H9 (cell line): ENCODE measurements around the gene BTD. TPM values are rescaled to one million over a fixed set of nuclear protein-coding genes. Genes with fewer than 3 reads are reported as not detected.

Experiments used
- DNase-seq: peaks from one replicate; pipeline ENCODE4 v3.0.0-alpha.2; 2017
- H2AFZ ChIP-seq: one replicate; pipeline ENCODE4 v1.6.1; 2013; ENCODE audit warnings: mild to moderate bottlenecking, low read length, control low read depth, moderate library complexity
- H2AK5ac ChIP-seq: 2 replicates; pipeline ENCODE4 v1.6.1; 2013; ENCODE audit warnings: low read length, control low read depth, mixed read lengths; ENCODE audit not compliant: insufficient read length
- H2BK120ac ChIP-seq: one replicate; pipeline ENCODE4 v1.6.1; 2013; ENCODE audit warnings: low read depth, mild to moderate bottlenecking, low read length, control low read depth, inconsistent platforms; ENCODE audit not compliant: poor library complexity, severe bottlenecking
- H2BK12ac ChIP-seq: 2 replicates; pipeline ENCODE4 v1.6.1; 2013; ENCODE audit warnings: low read length, control low read depth, mixed read lengths, low read depth; ENCODE audit not compliant: insufficient read length
- H2BK15ac ChIP-seq: 2 replicates; pipeline ENCODE4 v1.6.1; 2013; ENCODE audit warnings: low read depth, low read length, control low read depth
- H2BK20ac ChIP-seq: one replicate; pipeline ENCODE4 v1.6.1; 2013; ENCODE audit warnings: low read depth, mild to moderate bottlenecking, low read length, control low read depth, inconsistent platforms; ENCODE audit not compliant: poor library complexity, severe bottlenecking
- H2BK5ac ChIP-seq: 2 replicates; pipeline ENCODE4 v1.6.1; 2013; ENCODE audit warnings: low read length, control low read depth, mixed read lengths; ENCODE audit not compliant: insufficient read length
- H3K14ac ChIP-seq: 2 replicates; pipeline ENCODE4 v1.6.1; 2013; ENCODE audit warnings: low read length, control low read depth; ENCODE audit not compliant: insufficient read depth
- H3K18ac ChIP-seq: 2 replicates; pipeline ENCODE4 v1.6.1; 2013; ENCODE audit warnings: low read depth, mild to moderate bottlenecking, mixed read lengths, low read length, control low read depth; ENCODE audit not compliant: insufficient read length
- H3K23ac ChIP-seq: 2 replicates; pipeline ENCODE4 v1.6.1; 2013; ENCODE audit warnings: low read length, control low read depth, mixed read lengths, low read depth; ENCODE audit not compliant: insufficient read length
- H3K23me2 ChIP-seq: 2 replicates; pipeline ENCODE4 v1.6.1; 2013; ENCODE audit warnings: low read depth, mild to moderate bottlenecking, mixed read lengths, low read length, control low read depth; ENCODE audit not compliant: insufficient read length, poor library complexity, severe bottlenecking
- H3K27ac ChIP-seq: 2 replicates; pipeline ENCODE4 v1.5.1; 2013; ENCODE audit warnings: low read length, control low read depth, mixed read lengths, low read depth; ENCODE audit not compliant: insufficient read length
- H3K27me3 ChIP-seq: 2 replicates; pipeline ENCODE4 v1.6.1; 2013; ENCODE audit warnings: low read length, control low read depth, inconsistent platforms; ENCODE audit not compliant: insufficient read depth
- H3K4ac ChIP-seq: 2 replicates; pipeline ENCODE4 v1.6.1; 2013; ENCODE audit warnings: low read depth, mild to moderate bottlenecking, control low read depth, inconsistent platforms, low read length, moderate library complexity
- H3K4me1 ChIP-seq: 2 replicates; pipeline ENCODE4 v1.6.1; 2013; ENCODE audit warnings: low read length, control low read depth, inconsistent platforms; ENCODE audit not compliant: insufficient read depth
- H3K4me2 ChIP-seq: 2 replicates; pipeline ENCODE4 v1.6.1; 2013; ENCODE audit warnings: low read length, control low read depth, mixed read lengths; ENCODE audit not compliant: insufficient read length, insufficient read depth
- H3K56ac ChIP-seq: 2 replicates; pipeline ENCODE4 v1.6.1; 2013; ENCODE audit warnings: low read depth, mild to moderate bottlenecking, mixed read lengths, low read length, control low read depth; ENCODE audit not compliant: insufficient read length
- H3K79me1 ChIP-seq: 2 replicates; pipeline ENCODE4 v1.6.1; 2013; ENCODE audit warnings: low read depth, mild to moderate bottlenecking, moderate library complexity, low read length, control low read depth, inconsistent platforms; ENCODE audit not compliant: insufficient read depth, poor library complexity, severe bottlenecking
- H3K79me2 ChIP-seq: 2 replicates; pipeline ENCODE4 v1.6.1; 2013; ENCODE audit warnings: low read length, control low read depth, inconsistent platforms; ENCODE audit not compliant: insufficient read depth
- H3K9ac ChIP-seq: 2 replicates; pipeline ENCODE4 v1.6.1; 2013; ENCODE audit warnings: low read length, control low read depth, mixed read lengths; ENCODE audit not compliant: insufficient read length; ENCODE audit errors: extremely low read depth
- H3K9me3 ChIP-seq: one replicate; pipeline ENCODE4 v1.6.1; 2013; ENCODE audit warnings: low read depth, low read length, inconsistent platforms; ENCODE audit not compliant: control insufficient read depth
- H3T11ph ChIP-seq: one replicate; pipeline ENCODE4 v1.6.1; 2013; ENCODE audit warnings: mild to moderate bottlenecking, low read length, control low read depth, inconsistent platforms
- H4K20me1 ChIP-seq: one replicate; pipeline ENCODE4 v1.6.1; 2013; ENCODE audit not compliant: control insufficient read depth, insufficient read length, insufficient read depth
- H4K5ac ChIP-seq: 2 replicates; pipeline ENCODE4 v1.6.1; 2013; ENCODE audit warnings: low read depth, mild to moderate bottlenecking, mixed read lengths, low read length, control low read depth; ENCODE audit not compliant: insufficient read length
- H4K8ac ChIP-seq: replicated peaks from 2 replicates; pipeline ENCODE4 v1.6.1; 2013; ENCODE audit warnings: low read length, control low read depth, mixed read lengths, low read depth; ENCODE audit not compliant: insufficient read length
- H4K91ac ChIP-seq: 2 replicates; pipeline ENCODE4 v1.6.1; 2013; ENCODE audit warnings: low read depth, mild to moderate bottlenecking, moderate library complexity, mixed read lengths, low read length, control low read depth; ENCODE audit not compliant: insufficient read length
- H3K27ac Mint-ChIP-seq, 3 experiments: 2 replicates in 2 of 3; 3 replicates in 1 of 3; pipeline ENCODE4 v1.8.0; 2020 to 2021; ENCODE audit warnings: mixed read lengths in 3 of 3, mild to moderate bottlenecking in 1 of 3, moderate library complexity in 1 of 3
- H3K27me3 Mint-ChIP-seq: 2 replicates; pipeline ENCODE4 v1.8.0; 2021; ENCODE audit warnings: low read depth, mild to moderate bottlenecking, moderate library complexity, mixed read lengths
- H3K36me3 Mint-ChIP-seq, 3 experiments: 2 replicates in 2 of 3; 3 replicates in 1 of 3; pipeline ENCODE4 v1.8.0; 2020 to 2021; ENCODE audit warnings: low read depth in 3 of 3, mixed read lengths in 3 of 3; ENCODE audit not compliant: insufficient read depth in 1 of 3
- H3K4me1 Mint-ChIP-seq, 2 experiments: 2 replicates each; pipeline ENCODE4 v1.8.0; 2020; ENCODE audit warnings: mixed read lengths in 2 of 2
- H3K4me3 Mint-ChIP-seq, 2 experiments: 2 replicates in 1 of 2; 3 replicates in 1 of 2; pipeline ENCODE4 v1.8.0; 2020 to 2021; ENCODE audit warnings: mild to moderate bottlenecking in 2 of 2, mixed read lengths in 2 of 2, moderate library complexity in 1 of 2
- H3K9me3 Mint-ChIP-seq, 2 experiments: 2 replicates in 1 of 2; 3 replicates in 1 of 2; pipeline ENCODE4 v1.8.0; 2020; ENCODE audit warnings: mild to moderate bottlenecking in 2 of 2, mixed read lengths in 2 of 2, moderate library complexity in 1 of 2
- WGBS: extraction: QIAGEN DNeasy Blood & Tissue Kit; methylation state at CpG from one replicate; pipeline ENCODE4 v1.1.7; 2013; ENCODE audit warnings: missing lambda C conversion rate, low lambda C conversion rate, mixed read lengths; ENCODE audit not compliant: insufficient read length; ENCODE audit errors: extremely low coverage; 5-methylcytosine and 5-hydroxymethylcytosine counted together
- long read RNA-seq: library from polyadenylated mRNA; unstranded; transcript quantifications from one replicate; pipeline ENCODE4 v2.0.0, GENCODE V29; 2020
- total RNA-seq: library from RNA; stranded (reverse); gene quantifications from 2 replicates; pipeline ENCODE4 v1.2.1, GENCODE V29; 2021
- TF ChIP-seq, protein P1 (sequence below): fragments of 200-600 bp; sonication (generic); conservative IDR thresholded peaks from 3 replicates; pipeline ENCODE4 v1.8.0; 2021; ENCODE audit warnings: antibody characterized with exemption, mild to moderate bottlenecking

BTD gene, protein sequence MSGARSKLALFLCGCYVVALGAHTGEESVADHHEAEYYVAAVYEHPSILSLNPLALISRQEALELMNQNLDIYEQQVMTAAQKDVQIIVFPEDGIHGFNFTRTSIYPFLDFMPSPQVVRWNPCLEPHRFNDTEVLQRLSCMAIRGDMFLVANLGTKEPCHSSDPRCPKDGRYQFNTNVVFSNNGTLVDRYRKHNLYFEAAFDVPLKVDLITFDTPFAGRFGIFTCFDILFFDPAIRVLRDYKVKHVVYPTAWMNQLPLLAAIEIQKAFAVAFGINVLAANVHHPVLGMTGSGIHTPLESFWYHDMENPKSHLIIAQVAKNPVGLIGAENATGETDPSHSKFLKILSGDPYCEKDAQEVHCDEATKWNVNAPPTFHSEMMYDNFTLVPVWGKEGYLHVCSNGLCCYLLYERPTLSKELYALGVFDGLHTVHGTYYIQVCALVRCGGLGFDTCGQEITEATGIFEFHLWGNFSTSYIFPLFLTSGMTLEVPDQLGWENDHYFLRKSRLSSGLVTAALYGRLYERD
- 21.5 and 23.3 TPM in 2 replicates for total RNA-seq
- long read RNA-seq, full-length matches to known transcripts: 86 of 104 reads
- long read RNA-seq, partial matches to known transcripts: 7 of 104 reads
- long read RNA-seq, other reads (novel, unspliced or antisense): 11 of 104 reads

DNA sequence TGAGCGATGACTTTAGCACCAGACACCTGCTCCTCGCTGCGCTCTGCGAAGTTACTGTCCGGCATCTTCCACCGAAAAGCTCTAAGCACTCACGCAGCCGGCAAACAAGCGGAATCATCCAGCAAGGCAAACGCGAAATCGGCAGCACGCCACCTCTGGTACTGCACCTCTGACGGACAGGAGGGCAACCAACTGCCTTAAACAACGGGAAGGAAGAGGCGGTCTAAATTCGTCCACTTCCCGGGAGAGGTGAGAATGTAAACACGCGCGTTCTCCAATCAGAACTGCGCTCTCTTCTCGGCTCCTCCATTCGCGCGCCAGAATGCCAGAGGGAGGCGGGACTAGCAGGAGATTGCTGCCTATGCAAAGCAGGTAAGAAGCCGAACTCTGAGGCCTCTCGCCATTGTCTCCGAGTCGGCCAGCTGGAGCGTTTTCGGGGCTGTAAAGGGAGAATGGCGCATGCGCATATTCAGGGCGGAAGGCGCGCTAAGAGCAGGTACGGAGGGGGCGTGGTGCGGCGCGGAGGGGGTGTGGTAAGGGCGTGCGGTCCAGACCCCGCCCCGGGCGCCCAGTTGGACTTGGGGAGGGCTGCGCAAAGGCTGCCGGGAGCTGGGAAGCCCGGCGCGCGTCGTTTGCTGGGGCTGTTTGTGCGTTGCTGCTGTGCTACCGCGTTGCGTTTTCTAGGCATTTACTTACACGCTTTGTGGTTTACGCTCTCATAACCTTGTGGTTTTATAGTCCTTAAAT is at the start of gene BTD, which contains the start of gene HACL1:
TSS of gene BTD (plus strand) at position 347 of the 747 bp plus-strand sequence. CDS start 33,695 bp downstream, outside the sequence.
TSS of gene HACL1 (minus strand) at position 171 of the 747 bp plus-strand sequence. CDS start at position 65, 106 bp downstream.
- peak within 1 kb of the TSS; percentile 73 for H4K5ac ChIP-seq
- no peak within 1 kb of the TSS for H3T11ph ChIP-seq
- H2AK5ac ChIP-seq: no peak within 1 kb of the TSS
- no peak within 1 kb of the TSS for H3K23ac ChIP-seq
- no peak within 1 kb of the TSS for H3K4ac ChIP-seq
- peak within 1 kb of the TSS; percentile 98 to 100 (median 99) for H3K27ac Mint-ChIP-seq
- no peaks in the 10 kb centered on the region for H3K9me3 ChIP-seq
- peaks cover 22 to 23% of the 10 kb centered on the region in 2 experiments for H3K9me3 Mint-ChIP-seq
- peak within 1 kb of the TSS; percentile 96 for H3K9ac ChIP-seq
- peaks cover 2% of the 10 kb centered on the region; the same call in 1 of the 2 replicates for H3K4me1 ChIP-seq
- no peaks in the 10 kb centered on the region for H3K27me3 Mint-ChIP-seq
- H4K8ac ChIP-seq: peak within 1 kb of the TSS; percentile 61
- peak within 1 kb of the TSS; percentile 87 for H3K18ac ChIP-seq
- H3K27ac ChIP-seq: peak within 1 kb of the TSS; percentile 83
- peaks cover 7% of the 10 kb centered on the region for H3K23me2 ChIP-seq
- H2BK20ac ChIP-seq: no peak within 1 kb of the TSS
- H2BK12ac ChIP-seq: no peak within 1 kb of the TSS
- H3K14ac ChIP-seq: peak within 1 kb of the TSS; percentile 78; the same call in 1 of the 2 replicates
- H2BK5ac ChIP-seq: peak within 1 kb of the TSS; percentile 47
- H4K91ac ChIP-seq: no peak within 1 kb of the TSS
- H3K79me1 ChIP-seq: peaks cover 3% of the 10 kb centered on the region
- no peak within 1 kb of the TSS for H2BK120ac ChIP-seq
- H2BK15ac ChIP-seq: no peak within 1 kb of the TSS
- WGBS: no CpG with 5 or more reads among the region's 61 CpGs
- H3K36me3 Mint-ChIP-seq: peaks cover 43 to 65% (median 61%) of the 10 kb centered on the region in 3 experiments
- H3K4me1 Mint-ChIP-seq: peaks cover 11 to 16% of the 10 kb centered on the region in 2 experiments
- H3K56ac ChIP-seq: no peak within 1 kb of the TSS
- DNase-seq: peak; percentile 99
- peak within 1 kb of the TSS; percentile 100 for H3K4me2 ChIP-seq
- TF ChIP-seq, protein P1, sequence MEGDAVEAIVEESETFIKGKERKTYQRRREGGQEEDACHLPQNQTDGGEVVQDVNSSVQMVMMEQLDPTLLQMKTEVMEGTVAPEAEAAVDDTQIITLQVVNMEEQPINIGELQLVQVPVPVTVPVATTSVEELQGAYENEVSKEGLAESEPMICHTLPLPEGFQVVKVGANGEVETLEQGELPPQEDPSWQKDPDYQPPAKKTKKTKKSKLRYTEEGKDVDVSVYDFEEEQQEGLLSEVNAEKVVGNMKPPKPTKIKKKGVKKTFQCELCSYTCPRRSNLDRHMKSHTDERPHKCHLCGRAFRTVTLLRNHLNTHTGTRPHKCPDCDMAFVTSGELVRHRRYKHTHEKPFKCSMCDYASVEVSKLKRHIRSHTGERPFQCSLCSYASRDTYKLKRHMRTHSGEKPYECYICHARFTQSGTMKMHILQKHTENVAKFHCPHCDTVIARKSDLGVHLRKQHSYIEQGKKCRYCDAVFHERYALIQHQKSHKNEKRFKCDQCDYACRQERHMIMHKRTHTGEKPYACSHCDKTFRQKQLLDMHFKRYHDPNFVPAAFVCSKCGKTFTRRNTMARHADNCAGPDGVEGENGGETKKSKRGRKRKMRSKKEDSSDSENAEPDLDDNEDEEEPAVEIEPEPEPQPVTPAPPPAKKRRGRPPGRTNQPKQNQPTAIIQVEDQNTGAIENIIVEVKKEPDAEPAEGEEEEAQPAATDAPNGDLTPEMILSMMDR: no peak; the same call in 2 of the 3 replicates
- peaks cover 5% of the 10 kb centered on the region; the same call in 1 of the 2 replicates for H3K79me2 ChIP-seq
- H3K4me3 Mint-ChIP-seq: peak within 1 kb of the TSS; percentile 100
- peak within 1 kb of the TSS; percentile 70 for H2AFZ ChIP-seq
- H3K27me3 ChIP-seq: no peaks in the 10 kb centered on the region
- H4K20me1 ChIP-seq: no peaks in the 10 kb centered on the region
